ACC112 (cell line): Measurements from ENCODE around the gene PAF1.

Experiments used
- H2AFZ ChIP-seq: fragments of 200-600 bp; sonication (generic); one replicate; pipeline ENCODE4 v1.6.0; 2017; ENCODE audit warnings: antibody characterized with exemption, low read length; ENCODE audit not compliant: unreplicated experiment
- H3K27ac ChIP-seq: fragments of 200-600 bp; sonication (generic); 2 replicates; pipeline ENCODE4 v1.5.1; 2014; ENCODE audit warnings: low read depth, mild to moderate bottlenecking, antibody characterized with exemption, low read length, moderate library complexity
- H3K27me3 ChIP-seq: fragments of 200-600 bp; sonication (generic); 2 replicates; pipeline ENCODE4 v1.6.1; 2014; ENCODE audit warnings: mild to moderate bottlenecking, antibody characterized with exemption, low read length, moderate library complexity, mixed read lengths; ENCODE audit not compliant: insufficient read depth
- H3K36me3 ChIP-seq: fragments of 200-600 bp; sonication (generic); 2 replicates; pipeline ENCODE4 v1.6.1; 2016; ENCODE audit warnings: mild to moderate bottlenecking, antibody characterized with exemption, low read length, moderate library complexity, mixed read lengths; ENCODE audit not compliant: insufficient read depth
- H3K4me1 ChIP-seq: fragments of 200-600 bp; sonication (generic); one replicate; pipeline ENCODE4 v1.6.1; 2016; ENCODE audit warnings: low read length, mixed read lengths; ENCODE audit not compliant: insufficient read depth, unreplicated experiment, control insufficient read depth
- H3K4me3 ChIP-seq: fragments of 200-600 bp; sonication (generic); 2 replicates; pipeline ENCODE4 v1.5.1; 2014; ENCODE audit warnings: mild to moderate bottlenecking, low read depth, low read length
- H3K79me2 ChIP-seq: fragments of 200-600 bp; sonication (generic); one replicate; pipeline ENCODE4 v1.6.0; 2016; ENCODE audit warnings: low read length; ENCODE audit not compliant: control insufficient read depth, unreplicated experiment, insufficient read depth

PAF1 gene

GRCh38 chr19:39428283-39429112 is 37.6 kb upstream of the PAF1 start:
- Histone ChIP-seq H3K36me3 (peaks cover 7% of the 10 kb centered on the region; the same call in 1 of the 2 replicates), H3K27me3 (no peaks in the 10 kb centered on the region), H3K27ac (peak overlapping the region; percentile 29; the same call in 1 of the 2 replicates), H2AFZ (no peak overlapping the region), H3K79me2 (peaks cover 2% of the 10 kb centered on the region), H3K4me3 (no peak overlapping the region), H3K4me1 (peaks cover 9% of the 10 kb centered on the region)

GRCh38 chr19:39427707-39428106 is 36.8 kb upstream of the PAF1 start:
- no peak overlapping the region for H3K27ac ChIP-seq
- H3K4me1 ChIP-seq = peaks cover 8% of the 10 kb centered on the region
- no peaks in the 10 kb centered on the region for H3K79me2 ChIP-seq
- H2AFZ ChIP-seq = no peak overlapping the region
- H3K27me3 ChIP-seq = no peaks in the 10 kb centered on the region
- H3K36me3 ChIP-seq = peaks cover 3% of the 10 kb centered on the region; the same call in 1 of the 2 replicates
- H3K4me3 ChIP-seq = no peak overlapping the region

GRCh38 chr19:39426170-39426569 is 35.3 kb upstream of the PAF1 start:
- Histone ChIP-seq H3K4me3 (no peak overlapping the region), H3K36me3 (no peaks in the 10 kb centered on the region; the same call in 1 of the 2 replicates), H3K27me3 (no peaks in the 10 kb centered on the region), H3K79me2 (no peaks in the 10 kb centered on the region), H2AFZ (no peak overlapping the region), H3K4me1 (peaks cover 8% of the 10 kb centered on the region), H3K27ac (no peak overlapping the region)

GRCh38 chr19:39425744-39426143 is 34.8 kb upstream of the PAF1 start:
- no peaks in the 10 kb centered on the region; the same call in 1 of the 2 replicates for H3K36me3 ChIP-seq
- H3K79me2 ChIP-seq = no peaks in the 10 kb centered on the region
- H3K4me3 ChIP-seq = no peak overlapping the region
- H3K27ac ChIP-seq = no peak overlapping the region
- no peaks in the 10 kb centered on the region for H3K27me3 ChIP-seq
- H3K4me1 ChIP-seq = peaks cover 8% of the 10 kb centered on the region
- no peak overlapping the region for H2AFZ ChIP-seq

GRCh38 chr19:39424934-39425333 is 34.0 kb upstream of the PAF1 start:
- H3K27me3 ChIP-seq = no peaks in the 10 kb centered on the region
- no peaks in the 10 kb centered on the region for H3K79me2 ChIP-seq
- no peak overlapping the region for H3K4me3 ChIP-seq
- no peak overlapping the region for H3K27ac ChIP-seq
- H3K36me3 ChIP-seq = no peaks in the 10 kb centered on the region; the same call in 1 of the 2 replicates
- H3K4me1 ChIP-seq = peaks cover 8% of the 10 kb centered on the region
- no peak overlapping the region for H2AFZ ChIP-seq

- no peak overlapping the region for H3K4me3 ChIP-seq
- H3K36me3 ChIP-seq = peaks cover 5% of the 10 kb centered on the region; the same call in 1 of the 2 replicates
These were observed 32.6 kb upstream of the PAF1 start for GRCh38 chr19:39423258-39424086.

GRCh38 chr19:39422020-39422419 is 31.1 kb upstream of the PAF1 start:
- Histone ChIP-seq H2AFZ (no peak overlapping the region), H3K27me3 (no peaks in the 10 kb centered on the region), H3K4me1 (no peaks in the 10 kb centered on the region), H3K27ac (no peak overlapping the region), H3K36me3 (peaks cover 5% of the 10 kb centered on the region; the same call in 1 of the 2 replicates), H3K4me3 (no peak overlapping the region), H3K79me2 (no peaks in the 10 kb centered on the region)

More at GRCh38 chr19:39423258-39424086, 32.6 kb upstream of the PAF1 start:
- peaks cover 4% of the 10 kb centered on the region for H3K4me1 ChIP-seq
- no peaks in the 10 kb centered on the region for H3K27me3 ChIP-seq
- no peak overlapping the region for H3K27ac ChIP-seq
- H2AFZ ChIP-seq = no peak overlapping the region
- H3K79me2 ChIP-seq = no peaks in the 10 kb centered on the region

- no peak overlapping the region for H3K27ac ChIP-seq
- peaks cover 3% of the 10 kb centered on the region for H3K79me2 ChIP-seq
- no peaks in the 10 kb centered on the region for H3K4me1 ChIP-seq
- peaks cover 5% of the 10 kb centered on the region; the same call in 1 of the 2 replicates for H3K36me3 ChIP-seq
- H3K27me3 ChIP-seq = no peaks in the 10 kb centered on the region
- no peak overlapping the region for H2AFZ ChIP-seq
- no peak overlapping the region for H3K4me3 ChIP-seq
These were observed 29.9 kb upstream of the PAF1 start for GRCh38 chr19:39420769-39421168.

- H3K27ac ChIP-seq = no peak overlapping the region
- H3K27me3 ChIP-seq = no peaks in the 10 kb centered on the region
- no peak overlapping the region for H2AFZ ChIP-seq
- H3K36me3 ChIP-seq = peaks cover 5% of the 10 kb centered on the region; the same call in 1 of the 2 replicates
- peaks cover 6% of the 10 kb centered on the region for H3K4me1 ChIP-seq
- H3K79me2 ChIP-seq = peaks cover 15% of the 10 kb centered on the region
- H3K4me3 ChIP-seq = no peak overlapping the region
These were observed 28.1 kb upstream of the PAF1 start for GRCh38 chr19:39419003-39419402.

GRCh38 chr19:39417463-39418181 is 26.7 kb upstream of the PAF1 start:
- no peak overlapping the region for H2AFZ ChIP-seq
- peaks cover 17% of the 10 kb centered on the region for H3K79me2 ChIP-seq
- no peak overlapping the region for H3K4me3 ChIP-seq
- no peaks in the 10 kb centered on the region for H3K27me3 ChIP-seq
- H3K4me1 ChIP-seq = peaks cover 8% of the 10 kb centered on the region
- no peak overlapping the region for H3K27ac ChIP-seq
- peaks cover 5% of the 10 kb centered on the region; the same call in 1 of the 2 replicates for H3K36me3 ChIP-seq
